ENCODE results near the gene DNAI7. TPM values are rescaled to one million over a fixed set of nuclear protein-coding genes. Genes with fewer than 3 reads are reported as not detected.

The DNAI7 gene
- total and polyA plus RNA-seq, 2 of the 8 experiments (the other 6 are each of a cell fraction or from before 2014, with no cell fraction given) = 0.12 to 0.28 TPM

GRCh38 chr12:25074954-25075353 is 120.0 kb downstream of the DNAI7 start:
- ChIA-PET POLR2A (ENCODE audit: partially characterized antibody) (no interaction called here), CTCF (ENCODE audit: partially characterized antibody) (interaction anchor here (0.6 to 0.9 kb wide), 2 partner anchors 9 to 44 kb away, joined by 3 read pairs; no protein-coding TSS in a partner anchor)
- no peaks in the 10 kb centered on the region for H3K79me2 ChIP-seq (ENCODE audit: control insufficient read depth in 1 of 2, insufficient read depth in 2 of 2, low read length in 2 of 2)
- H2BK120ac ChIP-seq (replicated peaks; ENCODE audit: low read depth, low read length) = no peak overlapping the region
- no peaks in the 10 kb centered on the region for H3K27me3 ChIP-seq (replicated peaks in 1 of 4; ENCODE audit: control insufficient read depth in 3 of 4, extremely low read depth in 1 of 4, insufficient read depth in 3 of 4, low read length in 3 of 4)
- H2AK5ac ChIP-seq (ENCODE audit: low read depth, low read length) = no peak overlapping the region
- no peaks in the 10 kb centered on the region for H3K23me2 ChIP-seq (ENCODE audit: low read depth, low read length)
- no peaks in the 10 kb centered on the region for H3K9me3 ChIP-seq (ENCODE audit: insufficient read depth in 2 of 2, low read depth in 1 of 2, low read length in 1 of 2)
- no peak overlapping the region for H4K5ac ChIP-seq (ENCODE audit: insufficient read length, low read depth, low read length)
- DNase-seq (ENCODE audit: low read depth in 1 of 2, low spot score in 2 of 2) (no peak), FAIRE-seq (no peak)
- H2BK12ac ChIP-seq (ENCODE audit: low read depth, low read length) = no peak overlapping the region
- H2BK20ac ChIP-seq (ENCODE audit: low read length) = no peak overlapping the region
- 46% methylated on average over 2 of the region's 2 CpGs; no CpG with 5 or more reads in 1 of the 2 experiments for WGBS, 2 experiments (ENCODE audit: extremely low coverage in 1 of 2, insufficient coverage in 1 of 2, insufficient read length in 1 of 2, insufficient replicate concordance in 2 of 2, low coverage in 1 of 2, low lambda C conversion rate in 2 of 2, missing lambda C conversion rate in 1 of 2)
- no peaks in the 10 kb centered on the region for H3K4me1 ChIP-seq (replicated peaks in 1 of 4; ENCODE audit: control insufficient read depth in 3 of 4, insufficient read depth in 4 of 4, low read length in 3 of 4)
- H3K27ac ChIP-seq (ENCODE audit: low read depth, low read length) = no peak overlapping the region
- no peak overlapping the region for H2BK5ac ChIP-seq (ENCODE audit: low read depth, low read length)
- no peak overlapping the region for H2BK15ac ChIP-seq (ENCODE audit: low read length)
- H3K4me2 ChIP-seq (ENCODE audit: insufficient read depth in 1 of 2, low read depth in 2 of 2, low read length in 2 of 2) = no peak overlapping the region
- H3K18ac ChIP-seq (ENCODE audit: extremely low read depth, low read length) = no peak overlapping the region
- no peak overlapping the region for H3K4me3 ChIP-seq (ENCODE audit: extremely low read depth in 1 of 4, insufficient read depth in 2 of 4, low read depth in 3 of 4, low read length in 4 of 4)
- no peak overlapping the region for H4K8ac ChIP-seq (ENCODE audit: extremely low read depth, insufficient read depth, low read length)
- no peak for TF ChIP-seq ATF2 (IDR thresholded peaks at IDR 0.05; ENCODE audit: low read length)
- TF ChIP-seq BCL11A (IDR thresholded peaks at IDR 0.05; ENCODE audit: low read depth in 2 of 2, low read length in 2 of 2) = no peak
- TF ChIP-seq ZNF274 (IDR thresholded peaks at IDR 0.05; ENCODE audit: borderline replicate concordance, extremely low read depth, low read length) = no peak
- TF ChIP-seq RXRA (IDR thresholded peaks at IDR 0.05; ENCODE audit: insufficient read depth, low read depth, low read length) = no peak
- H3K23ac ChIP-seq (ENCODE audit: insufficient read length) = no peak overlapping the region
- H4K91ac ChIP-seq (replicated peaks; ENCODE audit: insufficient read length, low read length) = no peak overlapping the region
- no peak overlapping the region for H3K4ac ChIP-seq (replicated peaks; ENCODE audit: insufficient read length, low read depth, low read length)
- H3K56ac ChIP-seq (replicated peaks; ENCODE audit: insufficient read length, low read depth, low read length) = no peak overlapping the region
- H3K79me1 ChIP-seq (ENCODE audit: low read depth, low read length) = no peaks in the 10 kb centered on the region
- H3K9ac ChIP-seq (replicated peaks in 1 of 4; ENCODE audit: extremely low read depth in 1 of 4, low read depth in 3 of 4, low read length in 3 of 4) = no peak overlapping the region
- H4K20me1 ChIP-seq (replicated peaks in 1 of 2; ENCODE audit: control insufficient read depth in 1 of 2, insufficient read depth in 2 of 2, low read length in 2 of 2) = no peaks in the 10 kb centered on the region
- H3K36me3 ChIP-seq (ENCODE audit: control insufficient read depth in 2 of 4, insufficient read depth in 4 of 4, low read length in 3 of 4) = no peaks in the 10 kb centered on the region
- H2AFZ ChIP-seq (ENCODE audit: low read length) = no peak overlapping the region
- no peak overlapping the region for H3K14ac ChIP-seq (ENCODE audit: insufficient read length)
